Ovary (tissue), 3 donors: ENCODE data around the gene MAGEB1.

Experiments used
- EP300 ChIP-seq: sonication (generic); formaldehyde crosslinking; IDR thresholded peaks from one replicate; pipeline ENCODE4 v1.6.1; 2017; ENCODE audit warnings: antibody characterized with exemption
- TF ChIP-seq, protein P1 (sequence below), 3 donors: fragments of 450-650 bp in 2 of 3; fragments of 200-600 bp in 1 of 3; IDR thresholded peaks; one replicate each; pipeline versions ENCODE4 v1.5.1 to v1.8.0; 2016 to 2022; ENCODE audit warnings: antibody characterized with exemption in 3 of 3, mild to moderate bottlenecking in 1 of 3
- donor health status: DM: no; HTN: no; CAD: no.

DNA sequence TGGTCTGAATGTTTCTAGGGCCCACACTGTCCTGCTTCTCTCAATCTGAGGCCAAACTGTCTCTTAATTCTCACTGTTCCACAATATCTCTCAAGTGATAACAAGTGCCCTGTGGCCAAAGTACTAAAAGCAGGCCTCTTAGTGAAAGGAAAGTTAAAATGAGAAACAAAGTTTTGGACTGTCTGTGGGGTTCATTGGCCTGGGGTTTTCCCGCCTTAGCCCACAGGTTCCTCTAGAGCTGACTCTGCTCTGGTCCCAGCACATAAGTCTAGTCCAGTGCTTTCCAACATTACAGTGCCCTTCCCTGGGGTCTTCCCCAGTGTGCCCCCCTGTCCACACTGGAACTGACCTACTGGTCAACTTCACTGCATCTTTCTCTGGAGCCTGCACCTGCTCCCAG, 6.3 kb downstream of the MAGEB1 start:
- TF ChIP-seq, protein P1, sequence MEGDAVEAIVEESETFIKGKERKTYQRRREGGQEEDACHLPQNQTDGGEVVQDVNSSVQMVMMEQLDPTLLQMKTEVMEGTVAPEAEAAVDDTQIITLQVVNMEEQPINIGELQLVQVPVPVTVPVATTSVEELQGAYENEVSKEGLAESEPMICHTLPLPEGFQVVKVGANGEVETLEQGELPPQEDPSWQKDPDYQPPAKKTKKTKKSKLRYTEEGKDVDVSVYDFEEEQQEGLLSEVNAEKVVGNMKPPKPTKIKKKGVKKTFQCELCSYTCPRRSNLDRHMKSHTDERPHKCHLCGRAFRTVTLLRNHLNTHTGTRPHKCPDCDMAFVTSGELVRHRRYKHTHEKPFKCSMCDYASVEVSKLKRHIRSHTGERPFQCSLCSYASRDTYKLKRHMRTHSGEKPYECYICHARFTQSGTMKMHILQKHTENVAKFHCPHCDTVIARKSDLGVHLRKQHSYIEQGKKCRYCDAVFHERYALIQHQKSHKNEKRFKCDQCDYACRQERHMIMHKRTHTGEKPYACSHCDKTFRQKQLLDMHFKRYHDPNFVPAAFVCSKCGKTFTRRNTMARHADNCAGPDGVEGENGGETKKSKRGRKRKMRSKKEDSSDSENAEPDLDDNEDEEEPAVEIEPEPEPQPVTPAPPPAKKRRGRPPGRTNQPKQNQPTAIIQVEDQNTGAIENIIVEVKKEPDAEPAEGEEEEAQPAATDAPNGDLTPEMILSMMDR (IDR thresholded peaks at IDR 0.05), result no peak
- TF ChIP-seq EP300, result no peak
